Subcutaneous adipose tissue (tissue), 4 donors: ENCODE measurements around the gene LGI4. TPM values are rescaled to one million over a fixed set of nuclear protein-coding genes. Genes with fewer than 3 reads are reported as not detected.

Experiments
- CTCF ChIP-seq: fragments of 450-650 bp; IDR thresholded peaks from one replicate; pipeline ENCODE4 v1.5.1; 2016; ENCODE audit warnings: low read depth, mild to moderate bottlenecking, control low read depth, antibody characterized with exemption, moderate library complexity
- small RNA-seq: library from RNA; depleted of rRNA; stranded (forward); fragments of <200 nt; gene quantifications from one replicate; pipeline ENCODE3, GENCODE V24; 2016
- total RNA-seq, 4 donors: library from RNA; depleted of rRNA; stranded (reverse); fragments of >200 nt; gene quantifications; one replicate each; pipeline ENCODE4 v1.1.0, GENCODE V29; 2016

Gene LGI4
- total RNA-seq, 4 donors from 2014 or later: 11.6 to 34.1 (median 21.3) TPM

- no peak for TF ChIP-seq CTCF
Observed at GRCh38 chr19:35079826-35080225, 55.0 kb downstream of the LGI4 start.

- no peak for TF ChIP-seq CTCF
Observed at GRCh38 chr19:35077411-35078223, 57.2 kb downstream of the LGI4 start.

GRCh38 chr19:35076657-35077056 lies 58.2 kb downstream of the LGI4 start:
- no peak for TF ChIP-seq CTCF

- no peak for TF ChIP-seq CTCF
Observed at GRCh38 chr19:35076026-35076370, 58.9 kb downstream of the LGI4 start.

GRCh38 chr19:35075202-35076025 lies 59.4 kb downstream of the LGI4 start:
- TF ChIP-seq CTCF: no peak

Small RNAs within 50 kb of the gene (small RNA-seq; reads per million reads assigned to genes)
- gene AC020907.2: not detected

Other genes starting within 250 kb of the LGI4 start
- gene ZNF30, start 208.2 kb downstream of the LGI4 start, total RNA-seq: 1 to 10 TPM; 1.8 to 3.4 (median 2.4) TPM
- 10 to 100 TPM in 1 of 4 donors, 1 to 10 TPM in 3; 7.3 to 17.3 (median 7.7) TPM for gene ZNF792, start 170.8 kb downstream of the LGI4 start, total RNA-seq
- gene GRAMD1A, start 134.7 kb downstream of the LGI4 start, total RNA-seq: 10 to 100 TPM; 27.6 to 55.9 (median 34.0) TPM
- 10 to 100 TPM in 1 of 4 donors, 1 to 10 TPM in 3; 8.5 to 18.1 (median 9.6) TPM for gene SCN1B, start 104.6 kb downstream of the LGI4 start, total RNA-seq
- 1 to 10 TPM in 3 of 4 donors, under 1 TPM in 1; 0.17 to 3.8 (median 1.4) TPM for gene HPN, start 93.3 kb downstream of the LGI4 start, total RNA-seq
- gene FXYD3, start 19.2 kb downstream of the LGI4 start, total RNA-seq: 1 to 10 TPM in 2 of 4 donors, not detected in 2; 1.7 to 2.0 TPM
- gene FXYD1, start 3.8 kb upstream of the LGI4 start, total RNA-seq: 100 to 1,000 TPM in 1 of 4 donors, 10 to 100 TPM in 3; 28.7 to 108 (median 37.8) TPM
- 1 to 10 TPM in 1 of 4 donors, not detected in 3; 1.1 TPM for gene FXYD7, start 8.2 kb upstream of the LGI4 start, total RNA-seq
- gene FXYD5, start 19.7 kb upstream of the LGI4 start, total RNA-seq: 100 to 1,000 TPM in 1 of 4 donors, 10 to 100 TPM in 3; 43.7 to 120 (median 52.4) TPM
- not detected for gene FAM187B, start 93.7 kb upstream of the LGI4 start, total RNA-seq
- gene LSR, start 113.9 kb upstream of the LGI4 start, total RNA-seq: 10 to 100 TPM in 1 of 4 donors, 1 to 10 TPM in 3; 4.0 to 15.8 (median 5.0) TPM
- 100 to 1,000 TPM in 2 of 4 donors, 10 to 100 TPM in 2; 42.4 to 121 (median 99.2) TPM for gene USF2, start 133.9 kb upstream of the LGI4 start, total RNA-seq
- not detected for gene HAMP, start 147.5 kb upstream of the LGI4 start, total RNA-seq
- not detected for gene MAG, start 157.1 kb upstream of the LGI4 start, total RNA-seq
- gene CD22, start 194.1 kb upstream of the LGI4 start, total RNA-seq: 10 to 100 TPM in 1 of 4 donors, 1 to 10 TPM in 2, not detected in 1; 3.2 to 11.7 (median 6.2) TPM
- gene FFAR1, start 212.8 kb upstream of the LGI4 start, total RNA-seq: not detected
- 1 to 10 TPM in 3 of 4 donors, under 1 TPM in 1; 0.44 to 4.3 (median 2.2) TPM for gene FFAR3, start 223.4 kb upstream of the LGI4 start, total RNA-seq
- under 1 TPM in 1 of 4 donors, not detected in 3; 0.51 TPM for gene GPR42, start 236.0 kb upstream of the LGI4 start, total RNA-seq